ENCODE data around the gene MMD2.
"Not testable (repeated sequence)": the region's sequence is repeated elsewhere in the genome, so short reads cannot be mapped to it uniquely, and the experiment has no call there.

Gene MMD2

DNA sequence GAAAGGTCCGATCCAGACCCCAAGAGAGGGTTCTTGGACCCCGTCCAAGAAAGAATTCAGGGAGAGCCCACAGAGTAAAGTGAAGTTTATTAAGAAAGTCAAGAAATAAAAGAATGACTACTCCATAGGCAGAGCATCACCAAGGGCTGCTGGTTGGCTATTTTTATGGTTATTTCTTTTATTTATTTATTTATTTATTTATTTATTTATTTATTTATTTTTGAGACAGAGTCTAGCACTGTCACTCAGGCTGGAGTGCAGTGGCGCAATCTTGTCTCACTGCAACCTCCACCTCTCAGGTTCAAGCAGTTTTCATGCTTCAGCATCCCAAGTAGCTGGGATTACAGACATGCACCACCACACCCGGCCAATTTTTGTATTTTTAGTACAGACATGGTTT is 65.8 kb downstream of the MMD2 start:
- DNase-seq = not testable (repeated sequence)

DNA sequence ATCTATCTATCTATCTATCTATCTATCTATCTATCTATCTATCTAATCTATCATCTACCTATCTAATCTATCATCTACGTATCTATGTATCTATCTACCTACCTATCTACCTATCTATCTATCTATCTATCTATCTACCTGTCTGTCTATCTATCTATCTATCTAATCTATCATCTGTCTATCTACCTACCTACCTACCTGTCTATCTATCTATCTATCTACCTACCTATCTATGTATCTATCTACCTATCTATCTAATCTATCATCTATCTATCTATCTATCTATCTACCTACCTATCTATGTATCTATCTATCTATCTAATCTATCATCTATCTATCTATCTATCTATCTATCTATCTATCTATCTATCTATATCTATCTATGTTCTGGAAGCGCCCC is 67.5 kb downstream of the MMD2 start:
- not testable (repeated sequence) for DNase-seq

DNA sequence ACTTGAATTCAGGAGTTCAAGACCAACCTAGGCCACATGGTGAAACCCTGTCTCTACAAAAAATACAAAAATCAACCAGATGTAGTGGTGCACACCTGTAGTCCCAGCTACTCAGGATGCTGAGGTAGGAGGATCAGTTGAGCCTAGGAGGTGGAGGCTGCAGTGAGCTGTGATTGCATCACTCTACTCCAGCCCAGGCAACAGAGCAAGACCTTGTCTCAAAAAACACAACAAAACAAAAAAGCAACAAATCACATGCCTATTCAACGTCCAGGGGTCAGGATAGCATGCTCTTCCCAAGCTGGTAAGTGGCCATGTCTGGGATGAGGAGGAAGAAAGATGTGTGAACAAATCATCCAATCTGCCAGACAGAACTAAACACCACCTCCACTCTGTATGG is 69.3 kb downstream of the MMD2 start:
- DNase-seq = no peak

DNA sequence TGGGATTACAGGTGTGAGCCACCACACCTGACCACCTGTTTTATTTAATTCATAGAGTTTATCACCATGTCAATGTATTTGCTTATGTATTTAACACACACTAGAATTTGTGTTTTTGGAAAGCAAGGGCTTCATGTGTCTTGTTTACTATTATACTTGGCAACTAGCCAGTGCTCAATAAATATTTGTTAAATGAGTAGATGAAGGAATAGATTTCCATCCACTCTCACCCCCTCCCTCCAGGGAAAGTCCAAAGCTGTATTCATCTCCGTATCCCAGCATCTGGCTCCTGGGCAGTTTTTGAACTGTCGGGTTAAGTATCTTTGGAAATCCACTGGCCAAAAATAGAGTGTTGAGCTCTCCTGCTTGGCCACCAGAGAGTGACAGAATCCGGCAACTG is 70.8 kb downstream of the MMD2 start:
- no peak for DNase-seq

DNA sequence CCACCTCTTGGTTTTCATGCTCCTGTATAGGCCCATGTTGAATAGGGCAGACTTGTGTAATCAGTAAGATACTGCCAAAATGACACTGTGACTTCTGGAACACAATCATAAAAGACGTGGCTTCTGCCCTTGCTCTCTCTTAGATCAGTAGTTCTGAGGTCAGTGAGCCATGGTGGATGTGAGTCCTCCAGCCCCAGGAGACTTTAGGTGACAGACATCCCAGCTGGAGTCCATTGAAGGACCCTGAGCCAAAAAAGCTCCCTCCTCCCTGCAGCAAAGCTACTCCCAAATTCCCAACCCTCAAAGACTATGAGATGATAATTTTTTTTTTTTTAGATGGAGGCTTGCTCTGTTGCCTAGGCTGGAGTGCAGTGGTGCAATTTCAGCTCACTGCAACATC is 72.3 kb downstream of the MMD2 start:
- DNase-seq = no peak

DNA sequence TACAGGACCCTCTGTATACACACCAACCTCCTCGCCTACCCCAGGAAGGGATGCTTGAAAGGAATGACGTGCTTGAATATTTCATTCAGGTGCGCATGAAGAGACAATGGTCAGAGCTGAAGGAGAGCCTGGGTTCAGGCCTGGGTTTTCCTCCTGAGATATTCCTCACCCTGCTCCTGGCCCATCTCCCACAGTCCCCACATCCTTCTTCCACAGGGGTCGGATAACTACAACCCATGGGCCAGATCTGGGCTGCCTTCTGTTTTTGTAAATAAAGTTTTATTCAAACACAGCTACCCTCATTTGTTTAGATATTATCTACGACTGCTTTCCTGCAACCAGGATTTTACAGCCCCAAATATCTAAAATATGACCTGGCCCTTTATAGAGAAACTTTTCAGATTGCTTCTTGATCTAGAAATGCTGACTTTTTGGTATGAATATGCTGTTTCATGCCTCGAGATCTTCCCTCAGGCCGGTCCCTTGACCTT is 73.6 kb downstream of the MMD2 start:
- DNase-seq = no peak

DNA sequence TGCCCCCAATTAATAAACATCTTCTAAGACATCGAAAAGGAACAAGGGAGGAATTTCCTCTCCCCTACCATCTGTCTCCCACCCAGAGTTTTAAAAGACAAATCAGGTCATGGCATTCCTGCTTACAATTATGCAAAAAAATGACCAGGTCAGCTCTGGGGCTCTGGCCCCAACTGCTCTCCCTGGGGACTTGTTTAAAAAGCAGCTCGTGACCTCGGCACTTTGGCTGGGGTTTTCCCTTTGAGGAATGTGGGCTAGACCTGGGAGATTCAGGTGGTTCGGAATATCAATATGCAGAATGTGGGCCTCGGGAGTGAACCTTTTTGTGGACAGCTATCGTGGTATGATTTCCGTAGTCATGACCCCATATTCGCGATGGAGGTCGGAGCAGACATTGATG is 74.8 kb downstream of the MMD2 start:
- no peak for DNase-seq

DNA sequence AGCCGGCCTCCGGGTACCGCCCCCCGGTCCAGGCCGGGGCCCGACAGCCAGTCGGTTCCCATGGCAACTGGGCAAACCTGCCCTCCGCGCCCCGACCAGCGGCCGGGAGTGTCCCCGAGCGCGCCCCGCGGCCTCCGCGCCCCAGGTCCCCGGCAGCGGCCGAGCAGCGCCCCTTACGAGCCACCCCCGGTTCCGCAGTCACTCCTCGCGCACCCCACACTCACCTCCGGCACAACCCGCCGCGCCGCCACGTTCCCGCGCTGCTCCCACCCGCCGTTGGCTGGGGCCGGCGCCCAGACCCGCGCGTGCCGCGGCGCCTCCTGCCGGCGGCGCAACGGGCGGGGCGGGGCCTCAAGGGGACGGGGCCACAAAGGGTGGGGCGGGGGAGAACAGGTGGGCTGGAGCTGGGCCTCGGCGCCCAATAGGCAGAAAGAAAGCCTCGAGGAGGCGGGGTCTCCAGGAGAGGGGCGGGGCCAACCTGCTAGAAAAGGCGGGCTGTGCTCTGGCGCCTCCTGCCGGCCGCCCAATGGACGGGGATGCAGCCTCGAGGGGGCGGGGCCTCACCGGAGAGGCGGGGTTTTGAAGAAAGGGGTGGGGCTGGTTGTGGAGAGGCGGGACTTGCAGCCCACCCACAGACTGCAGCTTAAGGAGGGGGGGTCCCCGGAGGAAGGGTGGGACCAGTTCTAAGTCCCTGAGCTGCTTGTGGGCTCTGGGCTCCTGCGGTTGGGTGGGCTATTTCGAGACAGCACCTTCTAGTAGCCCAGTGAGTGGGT is 75.4 kb downstream of the MMD2 start, which contains the start of gene RADIL:
RADIL (minus strand) TSS at position 345 of the 773 bp plus-strand sequence. CDS start 5,577 bp downstream, outside the sequence.
- DNase-seq = peak; percentile 87

DNA sequence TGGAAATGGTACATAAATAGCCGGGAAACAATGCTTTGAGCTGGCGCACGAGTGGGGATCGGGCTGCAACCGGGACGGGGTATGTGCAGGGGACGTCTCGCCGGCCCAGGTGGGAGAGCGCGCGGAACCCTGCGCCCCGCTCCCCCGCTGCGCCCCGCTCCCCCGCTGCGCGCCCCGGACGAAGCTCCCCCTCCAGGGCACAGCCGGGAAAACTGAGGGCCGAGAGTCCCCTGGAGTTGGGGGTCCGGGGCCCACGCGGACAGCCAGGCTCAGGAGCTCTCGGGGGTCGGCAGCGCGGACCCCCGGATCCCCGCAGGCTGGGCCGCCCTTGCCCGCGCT is 76.0 kb downstream of the MMD2 start:
- DNase-seq = no peak

DNA sequence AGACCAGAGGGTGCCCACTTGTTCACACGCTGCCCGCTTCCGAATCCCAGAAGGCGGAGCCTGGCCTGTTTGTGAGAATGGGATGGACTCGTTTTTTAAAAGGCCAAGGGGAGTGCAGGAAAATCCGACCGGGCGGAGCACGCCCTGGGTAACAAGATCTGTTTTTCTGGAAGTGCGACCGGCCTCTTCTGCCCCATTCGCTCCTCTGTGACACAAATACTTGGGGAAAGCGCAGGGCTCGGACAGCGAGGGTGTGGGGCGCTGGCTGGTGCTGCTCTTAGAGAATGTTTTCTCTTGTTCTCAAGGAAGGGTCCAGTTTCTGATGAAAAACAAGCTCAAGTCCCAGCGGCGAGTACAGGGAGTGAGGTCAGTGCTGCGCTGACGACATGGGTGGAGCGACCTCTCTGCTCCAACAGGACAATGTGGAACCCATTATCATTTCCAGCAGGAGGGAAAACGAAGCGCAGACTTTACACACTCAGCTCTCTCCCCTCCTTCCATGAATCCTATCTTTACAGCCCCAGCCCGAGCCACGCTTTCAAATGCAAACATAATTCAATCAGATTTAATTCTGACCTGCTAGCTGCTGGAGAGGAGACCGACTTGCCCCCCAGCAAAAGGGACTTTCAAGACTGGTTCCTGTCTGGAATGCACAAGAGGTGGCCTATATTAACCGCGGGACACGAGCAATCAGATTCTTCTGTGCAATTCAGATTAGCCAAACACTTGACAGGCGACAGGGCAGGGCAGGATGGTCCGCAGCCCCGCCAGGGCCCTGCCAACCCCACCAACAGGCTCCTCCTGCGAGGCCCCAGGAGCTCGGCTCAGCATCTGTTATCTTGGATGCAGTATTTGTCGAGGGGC is 76.6 kb downstream of the MMD2 start:
- DNase-seq = no peak

DNA sequence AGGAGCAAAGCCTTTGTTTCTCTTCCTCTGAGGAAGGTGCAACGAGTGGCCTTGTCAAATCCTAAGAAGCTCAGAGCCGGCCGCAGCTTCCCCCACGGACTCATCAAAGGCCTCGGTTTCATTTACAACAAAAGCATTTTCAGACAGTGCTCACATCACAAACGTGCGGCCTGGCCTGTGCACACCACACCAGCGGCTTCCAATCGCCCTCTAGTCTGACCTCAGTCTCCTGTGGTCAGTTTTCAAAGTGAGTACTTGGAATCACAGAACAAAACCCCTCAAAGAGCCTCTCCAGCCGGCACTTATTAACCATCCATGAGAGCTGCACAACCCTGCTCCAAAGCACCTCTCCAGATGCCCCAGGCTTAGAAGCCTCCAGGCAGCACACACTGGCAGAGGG is 78.8 kb downstream of the MMD2 start:
- DNase-seq = no peak

DNA sequence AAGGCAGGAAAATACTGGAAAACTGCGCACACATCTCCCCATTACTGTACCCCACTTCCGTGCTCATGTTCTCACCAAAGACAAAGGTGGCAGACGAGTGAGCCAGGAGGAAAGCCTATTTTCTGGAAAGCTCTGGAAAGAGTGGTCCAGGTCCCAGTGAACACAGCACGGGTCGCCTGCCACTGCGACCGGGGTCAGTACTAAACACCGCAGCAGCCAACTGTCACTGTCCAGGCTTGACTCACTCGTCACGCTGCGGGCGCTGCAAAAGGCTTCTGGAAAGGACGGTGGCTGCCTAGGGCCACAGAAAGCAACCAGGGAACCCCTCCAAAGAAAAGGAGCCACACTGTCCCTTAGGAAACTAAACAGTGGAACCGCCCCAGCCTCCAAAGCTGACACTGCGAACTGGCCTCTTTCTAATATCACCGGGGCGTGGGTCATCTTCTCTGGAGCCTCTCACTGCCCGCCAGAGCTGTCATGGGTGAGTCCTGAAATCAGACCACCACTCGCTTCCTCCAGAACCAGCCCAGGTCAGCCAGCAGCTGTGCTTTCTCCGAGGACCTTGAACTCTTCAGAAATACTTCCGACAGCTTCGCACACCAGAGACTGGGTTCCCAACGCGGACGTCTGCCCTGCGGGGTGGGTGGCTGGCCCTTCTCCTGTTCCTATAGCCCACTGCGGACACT is 79.4 kb downstream of the MMD2 start:
- no peak for DNase-seq

DNA sequence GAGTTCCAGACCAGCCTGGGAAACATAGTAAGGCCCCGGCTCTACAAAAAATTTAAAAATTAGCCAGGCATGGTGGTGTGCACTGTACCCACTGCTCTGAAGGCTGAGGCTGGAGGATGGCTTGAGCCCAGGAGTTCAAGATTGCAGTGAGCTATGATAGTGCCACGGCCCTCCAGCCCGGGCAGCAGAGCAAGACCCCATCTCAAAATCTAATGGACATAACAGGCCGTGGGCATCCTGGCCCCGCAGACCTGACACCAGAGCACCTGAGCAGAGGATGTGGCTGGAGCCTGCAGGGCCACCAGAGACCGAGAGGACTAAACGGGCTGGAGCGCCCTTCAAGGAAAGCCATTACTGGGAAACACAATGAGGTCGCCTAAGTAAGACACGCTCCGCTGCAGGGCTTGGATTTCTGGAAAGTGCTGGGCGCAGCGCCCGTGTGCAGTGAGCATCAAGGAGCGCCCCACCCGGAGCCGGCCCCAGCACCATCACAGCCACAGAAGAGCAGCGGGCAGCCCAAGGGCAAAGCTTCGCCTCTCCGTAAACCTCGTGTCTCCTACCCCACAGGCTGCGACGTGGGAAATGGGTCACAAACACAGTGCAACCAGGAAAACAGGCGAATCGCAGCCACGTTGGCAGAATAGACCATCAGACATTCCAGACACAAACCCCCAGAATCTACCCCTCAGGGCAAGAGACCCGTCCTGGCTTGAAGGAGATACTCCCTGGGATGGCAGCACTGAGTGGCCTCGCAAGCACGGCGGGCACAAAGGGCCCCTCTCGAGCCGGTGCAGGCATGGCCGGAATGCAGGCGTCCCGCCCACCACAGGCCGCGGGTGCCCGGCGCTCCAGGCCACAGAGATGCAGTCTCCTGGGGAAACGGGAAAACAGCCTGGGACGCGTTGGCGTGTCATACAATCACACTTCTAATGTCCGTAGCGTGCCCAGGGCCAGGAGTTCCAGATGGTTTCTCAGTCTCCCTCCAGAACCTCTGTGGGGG is 80.4 kb downstream of the MMD2 start:
- DNase-seq = no peak

DNA sequence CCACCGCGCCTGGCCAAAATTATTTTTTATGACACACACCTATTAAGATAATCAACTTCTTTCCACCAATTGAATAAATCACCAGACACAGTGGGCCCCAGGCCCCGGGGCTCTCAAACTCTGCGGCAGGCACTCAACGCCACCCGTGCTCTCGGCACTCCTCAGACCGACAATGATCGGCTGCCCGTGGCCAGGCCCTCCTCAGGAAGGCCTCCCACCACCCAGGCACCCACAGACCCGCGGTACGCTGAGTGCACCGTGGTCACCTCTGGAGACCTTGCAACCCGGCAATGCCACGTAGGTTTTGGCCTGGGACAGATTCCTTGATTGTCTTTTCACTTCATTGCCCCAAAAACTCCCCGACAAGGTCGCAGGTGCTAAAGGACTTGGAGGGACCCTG is 82.4 kb downstream of the MMD2 start:
- no peak for DNase-seq

DNA sequence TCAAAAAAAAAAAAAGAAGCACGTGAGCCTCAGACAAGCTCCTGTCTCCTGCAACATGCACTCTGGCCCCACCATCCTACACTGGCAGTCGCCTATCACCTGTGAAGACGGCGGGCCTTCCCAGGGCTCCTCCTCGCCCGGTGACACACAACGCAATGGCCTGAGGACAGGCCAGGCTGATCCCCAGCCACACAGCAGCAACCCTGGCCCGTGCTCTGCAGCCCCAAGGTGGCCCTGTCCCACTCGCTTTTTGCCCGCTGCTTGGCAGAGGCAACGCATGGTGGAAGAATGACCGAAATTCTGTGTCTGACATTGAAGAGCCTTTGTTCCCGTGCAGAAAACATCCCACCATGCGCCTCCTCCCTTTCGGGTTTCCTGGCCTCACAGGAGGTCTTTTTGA is 83.6 kb downstream of the MMD2 start:
- no peak for DNase-seq

DNA sequence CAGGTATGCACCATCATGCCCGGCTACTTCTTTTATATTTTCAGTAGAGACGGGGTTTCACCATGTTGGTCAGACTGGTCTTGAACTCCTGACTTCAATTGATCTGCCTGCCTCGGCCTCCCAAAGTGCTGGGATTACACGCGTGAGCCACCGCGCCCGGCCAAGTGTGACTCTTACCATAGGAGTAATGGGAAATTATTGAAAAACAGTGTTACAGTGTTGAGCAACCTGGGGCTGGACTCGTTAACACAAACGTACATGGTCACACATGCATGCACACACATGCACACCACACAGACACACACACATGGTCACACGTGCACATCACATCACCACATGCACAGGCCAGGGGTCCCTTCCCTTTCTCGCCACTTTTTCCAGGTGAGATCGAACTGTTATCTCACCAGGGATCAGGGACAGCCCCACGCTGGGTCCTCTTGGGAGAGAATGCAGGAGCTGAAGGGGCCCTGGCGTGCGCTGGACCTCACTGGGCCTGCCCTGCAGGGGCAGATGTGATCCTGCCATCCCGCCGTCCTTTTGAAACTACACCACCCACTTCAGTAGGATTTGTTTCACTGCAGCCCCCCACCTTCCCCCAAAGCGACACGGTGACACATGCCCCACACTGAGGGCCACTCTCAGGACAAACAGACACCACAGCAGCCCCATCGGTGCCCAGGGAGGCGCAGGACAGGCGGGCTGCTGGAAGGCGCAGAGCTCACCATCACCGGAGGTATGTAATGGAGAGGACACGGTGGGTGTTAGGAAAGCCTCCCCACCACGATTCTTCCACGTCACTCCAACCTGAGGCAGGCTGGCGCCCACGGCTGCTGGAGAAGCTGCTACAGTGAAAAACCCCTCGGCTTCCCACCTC is 85.7 kb downstream of the MMD2 start:
- DNase-seq = no peak

DNA sequence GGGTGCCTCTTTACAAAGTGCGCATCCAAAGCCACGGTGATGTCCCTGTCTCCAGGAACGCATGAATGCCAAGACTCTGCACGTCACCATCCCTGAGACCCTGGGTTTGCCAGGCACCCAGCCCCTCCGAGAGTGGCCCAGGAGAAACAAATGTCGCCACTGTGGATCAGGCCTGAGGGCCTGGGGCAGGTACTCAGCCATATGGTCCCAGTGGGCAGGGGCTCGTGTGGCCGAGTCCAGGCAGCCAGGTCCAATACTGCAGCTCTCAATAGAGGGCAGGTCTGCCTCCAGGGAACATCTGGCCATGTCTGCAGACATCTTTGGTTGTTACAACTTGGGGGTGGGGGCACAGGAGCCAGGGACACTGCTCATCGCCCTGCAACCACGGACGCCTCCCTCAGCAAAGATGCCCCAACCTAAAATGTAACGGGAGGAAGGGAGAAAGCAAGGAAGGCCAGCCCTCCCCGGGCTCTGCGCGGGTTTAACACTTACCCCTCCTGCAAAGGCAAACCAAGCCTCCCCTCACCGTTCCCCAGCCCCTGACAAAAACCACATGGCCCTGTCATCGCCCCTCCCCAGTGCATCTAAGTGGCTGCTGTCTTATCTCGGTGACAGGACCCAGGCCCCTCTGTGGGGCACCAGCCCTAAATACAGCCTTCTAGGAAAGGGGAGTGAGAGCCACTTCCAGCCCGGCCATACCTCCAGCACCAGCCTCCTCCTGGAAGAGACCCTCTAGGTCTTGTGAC is 86.9 kb downstream of the MMD2 start:
- DNase-seq = no peak

DNA sequence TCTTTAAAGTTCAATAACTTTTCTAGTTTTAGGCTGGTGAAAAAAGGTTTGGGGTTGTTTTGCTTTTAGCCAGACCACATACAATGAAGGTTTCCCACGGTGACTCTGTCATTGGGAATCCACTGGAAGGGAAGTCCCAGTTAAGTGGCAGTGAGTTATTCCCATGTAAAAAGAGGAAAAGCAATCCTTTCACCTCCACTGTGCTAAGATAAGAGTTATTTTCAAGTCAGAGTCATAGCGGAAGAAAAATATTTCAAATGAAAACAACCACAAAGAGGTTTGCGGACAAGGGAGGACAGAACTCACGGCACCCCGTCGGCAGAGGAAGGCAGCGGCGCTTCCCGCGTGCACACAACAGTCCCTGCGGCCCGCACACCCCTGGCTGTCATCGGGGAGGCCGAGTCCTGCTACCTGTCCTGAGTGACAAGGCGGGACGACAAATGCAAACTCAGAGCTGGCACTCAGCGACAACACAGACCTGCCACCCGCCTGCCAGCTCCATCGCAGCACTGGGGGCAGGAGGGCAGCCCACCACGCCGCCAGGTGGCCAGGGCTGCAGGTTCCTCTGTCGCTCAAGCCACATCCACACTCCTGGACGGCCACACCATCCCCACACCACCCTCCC is 87.8 kb downstream of the MMD2 start:
- DNase-seq = no peak

DNA sequence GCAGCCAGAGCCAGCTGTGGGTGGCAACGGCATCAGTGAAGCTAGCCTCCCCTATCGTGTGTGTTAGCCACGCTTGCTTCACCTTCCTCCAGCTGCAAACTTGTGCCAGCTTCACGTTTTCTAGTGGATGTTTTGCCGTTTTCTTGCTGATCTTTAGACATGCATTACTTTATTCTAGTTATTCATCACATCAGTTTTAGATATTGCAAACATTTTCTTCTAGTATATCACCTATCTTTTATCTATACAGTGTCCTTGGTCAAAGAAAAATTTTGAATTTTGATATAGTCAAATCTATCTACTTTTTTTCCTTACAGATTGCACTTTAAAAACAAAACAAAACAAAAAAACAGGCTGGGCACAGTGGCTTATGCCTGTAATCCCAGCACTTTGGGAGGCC is 90.5 kb downstream of the MMD2 start:
- no peak for DNase-seq
